NOMO-1 (cell line): ENCODE data around the gene TBL2.
"Not testable (repeated sequence)": the region's sequence is repeated elsewhere in the genome, so short reads cannot be mapped to it uniquely, and the experiment has no call there.

ENCODE experiments used
- DNase-seq, 2 experiments: peaks; one replicate each; lab custom pipeline; 2025; ENCODE audit not compliant: unreplicated experiment in 2 of 2; lab: John Stamatoyannopoulos, UW

The TBL2 gene, protein sequence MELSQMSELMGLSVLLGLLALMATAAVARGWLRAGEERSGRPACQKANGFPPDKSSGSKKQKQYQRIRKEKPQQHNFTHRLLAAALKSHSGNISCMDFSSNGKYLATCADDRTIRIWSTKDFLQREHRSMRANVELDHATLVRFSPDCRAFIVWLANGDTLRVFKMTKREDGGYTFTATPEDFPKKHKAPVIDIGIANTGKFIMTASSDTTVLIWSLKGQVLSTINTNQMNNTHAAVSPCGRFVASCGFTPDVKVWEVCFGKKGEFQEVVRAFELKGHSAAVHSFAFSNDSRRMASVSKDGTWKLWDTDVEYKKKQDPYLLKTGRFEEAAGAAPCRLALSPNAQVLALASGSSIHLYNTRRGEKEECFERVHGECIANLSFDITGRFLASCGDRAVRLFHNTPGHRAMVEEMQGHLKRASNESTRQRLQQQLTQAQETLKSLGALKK

DNA sequence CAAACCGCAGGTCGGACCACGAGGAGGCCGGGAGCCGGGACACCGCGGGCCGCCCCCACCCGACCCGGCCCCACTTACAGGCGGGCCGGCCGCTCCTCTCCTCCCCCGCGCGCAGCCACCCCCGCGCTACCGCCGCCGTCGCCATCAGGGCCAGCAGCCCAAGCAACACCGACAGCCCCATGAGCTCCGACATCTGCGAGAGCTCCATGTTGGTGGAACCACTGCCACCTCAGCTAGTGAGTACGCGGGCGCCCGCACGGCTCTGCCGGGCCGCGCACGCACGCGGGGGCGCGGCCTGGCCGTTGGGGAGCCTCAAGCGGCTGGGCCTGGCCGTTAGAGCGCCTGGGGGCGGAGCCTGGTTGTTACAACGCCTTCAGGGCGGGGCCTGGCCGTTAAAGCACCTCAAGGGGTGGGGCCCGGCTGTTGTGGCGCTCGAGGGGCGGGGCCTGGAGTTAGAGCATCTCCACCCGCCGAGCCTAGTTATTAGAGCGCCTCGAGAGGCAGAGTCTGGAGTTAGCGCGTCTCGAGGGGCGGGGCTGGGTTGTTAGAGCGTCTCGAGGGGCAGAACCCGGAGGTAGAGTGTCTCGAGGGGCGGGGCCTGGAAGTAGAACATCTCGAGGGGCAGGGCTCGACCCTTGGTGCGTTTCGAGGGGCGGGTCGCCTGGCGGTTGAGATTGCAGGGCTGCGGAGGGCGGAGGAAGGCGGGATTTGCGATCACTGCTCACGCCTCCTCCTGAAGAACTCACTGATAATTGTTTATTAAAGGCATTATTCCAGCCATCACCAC is at the start of gene TBL2:
TSS of gene TBL2 (minus strand) at position 238 of the 787 bp plus-strand sequence. CDS start at position 208, 30 bp downstream.
- DNase-seq = peak; percentile 100

DNA sequence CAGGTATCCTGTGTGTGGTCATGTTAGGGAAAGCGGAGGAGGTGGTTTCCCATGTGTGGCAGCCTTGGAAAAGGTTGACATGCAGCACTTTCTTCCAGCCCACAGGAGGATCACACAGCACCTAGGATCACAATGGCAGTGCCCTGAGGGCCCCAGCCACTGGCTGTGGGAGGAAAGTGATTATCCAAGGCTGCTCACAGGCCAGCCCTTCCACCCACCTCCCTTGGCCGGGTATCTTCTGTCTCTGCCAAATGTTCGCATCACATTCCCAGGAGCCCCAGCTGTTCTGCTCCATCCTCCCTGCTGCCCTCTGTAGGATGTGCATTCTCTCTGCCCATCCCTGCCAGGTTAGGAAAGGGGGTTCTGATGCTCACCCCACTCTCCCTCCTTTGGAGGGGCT is 48.4 kb upstream of the TBL2 start:
- DNase-seq = no peak

DNA sequence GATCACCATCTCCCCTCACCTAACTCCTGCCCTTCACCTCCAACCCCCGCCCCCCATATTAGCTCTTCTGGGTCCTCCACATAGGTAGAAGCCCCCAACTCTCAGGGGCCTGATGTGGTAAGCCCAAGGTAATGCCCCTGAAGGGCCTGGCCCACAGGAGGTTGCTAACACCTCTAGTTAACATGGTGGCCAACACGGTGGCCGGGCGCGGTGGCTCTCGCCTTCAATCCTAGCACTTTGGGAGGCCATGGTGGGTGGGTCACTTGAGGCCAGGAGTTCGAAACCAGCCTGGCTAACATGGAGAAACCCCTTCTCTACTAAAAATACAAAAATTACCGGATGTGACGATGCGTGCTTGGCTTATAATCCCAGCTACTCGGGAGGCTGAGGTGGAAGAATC is 46.9 kb upstream of the TBL2 start:
- no peak for DNase-seq

DNA sequence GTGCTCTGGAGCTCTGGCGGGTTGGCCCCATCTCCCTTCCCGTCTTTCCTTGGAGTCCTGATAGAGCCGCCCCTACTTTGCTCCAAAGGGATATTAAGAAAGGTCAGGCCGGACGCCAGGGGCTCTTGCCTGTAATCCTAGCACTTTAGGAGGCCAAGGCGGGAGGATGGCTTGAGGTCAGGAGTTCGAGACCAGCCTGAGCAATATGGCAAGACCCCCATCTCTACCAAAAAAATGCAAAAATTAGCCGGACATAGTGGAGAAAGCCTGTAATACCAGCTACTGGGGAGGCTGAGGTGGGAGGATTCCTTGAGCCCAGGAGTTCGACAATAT is 46.3 kb upstream of the TBL2 start:
- no peak for DNase-seq

DNA sequence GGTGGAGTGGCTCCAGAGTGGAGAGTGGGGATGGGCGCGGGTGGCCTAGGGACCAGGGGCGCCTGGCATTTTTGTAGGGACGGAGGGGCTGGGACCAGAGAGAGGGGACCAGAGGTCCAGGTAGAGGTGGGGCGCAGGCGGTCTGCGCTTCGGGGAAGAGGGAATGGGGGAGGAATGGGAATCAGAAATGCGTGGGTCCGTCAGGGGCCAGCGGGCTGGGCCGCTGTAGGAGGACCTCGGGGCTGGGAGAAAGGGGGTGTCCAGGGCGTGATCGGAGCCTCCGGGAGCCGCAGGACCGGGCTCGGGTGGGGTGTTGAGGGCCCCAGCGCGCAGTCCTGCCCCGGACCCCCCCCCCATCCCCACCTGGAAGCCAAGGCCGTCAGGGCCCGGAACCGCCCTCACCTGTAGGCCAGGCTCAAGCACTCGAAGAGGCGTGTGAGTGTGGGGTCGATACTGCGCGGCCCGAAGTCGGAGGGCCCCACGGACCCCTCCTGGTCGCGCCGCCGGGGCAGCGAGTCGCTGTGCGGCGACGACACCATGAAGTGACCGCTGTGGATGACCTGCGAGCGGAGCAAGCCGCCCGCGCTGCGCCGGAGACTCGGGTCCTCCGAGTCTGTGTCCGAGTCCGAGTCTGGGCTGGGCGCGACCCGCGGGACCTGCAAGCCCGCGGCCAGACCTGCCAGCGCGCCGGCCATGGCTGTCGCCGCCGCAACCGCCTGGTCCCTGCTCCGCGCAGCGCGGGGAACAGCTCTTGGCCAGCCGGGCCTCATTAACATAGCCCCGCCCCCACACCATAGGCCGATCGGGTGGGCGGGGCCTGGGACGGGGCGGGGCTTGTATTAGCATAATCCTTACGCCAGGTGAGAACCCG is 45.7 kb upstream of the TBL2 start, which contains the start of gene MLXIPL:
TSS of gene MLXIPL (minus strand) at position 725 of the 871 bp plus-strand sequence. CDS start at position 695, 30 bp downstream.
- DNase-seq = no peak

DNA sequence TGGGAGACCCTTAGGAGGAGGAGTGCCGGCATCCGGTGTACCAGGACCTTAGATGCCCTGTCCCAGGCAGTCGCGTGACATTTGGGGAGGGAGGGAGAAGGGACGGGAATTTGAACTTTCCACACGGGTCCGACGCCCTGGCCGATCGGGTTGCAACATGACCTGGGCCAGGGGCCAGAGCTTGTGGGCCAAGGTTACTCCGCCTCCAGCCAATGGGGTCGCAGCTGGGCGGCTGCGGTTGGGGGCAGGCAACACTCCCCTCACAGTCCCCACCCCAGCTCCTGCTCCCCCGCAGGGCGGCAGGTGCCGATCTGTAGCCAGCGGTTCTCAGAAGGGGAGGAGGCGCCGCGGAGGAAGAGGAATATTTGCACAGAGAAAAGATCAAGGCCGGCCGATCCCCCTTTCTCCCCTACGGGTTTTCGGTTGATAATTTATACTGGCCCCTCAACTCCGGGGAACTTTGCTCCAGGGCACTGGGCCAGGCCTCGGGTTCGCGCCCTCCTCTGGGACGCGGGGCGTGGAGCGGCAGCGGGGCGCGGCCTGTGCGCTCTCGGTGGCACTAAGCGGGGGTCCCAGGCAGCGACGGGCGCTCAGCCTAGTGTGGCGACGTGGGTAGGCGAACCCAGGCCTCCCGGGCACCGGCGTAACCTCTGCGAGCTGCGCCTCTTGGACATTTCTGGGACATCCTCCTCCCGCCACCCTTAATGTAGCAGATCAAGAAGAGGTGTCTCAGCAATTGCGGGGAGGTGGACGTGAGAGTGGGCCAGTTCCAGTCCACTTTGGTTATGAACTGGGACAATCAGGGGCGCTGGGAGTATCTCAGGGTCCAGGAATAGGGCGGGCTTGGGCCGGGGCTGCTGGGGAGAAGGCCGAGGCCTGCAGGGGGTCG is 44.8 kb upstream of the TBL2 start:
- no peak for DNase-seq

DNA sequence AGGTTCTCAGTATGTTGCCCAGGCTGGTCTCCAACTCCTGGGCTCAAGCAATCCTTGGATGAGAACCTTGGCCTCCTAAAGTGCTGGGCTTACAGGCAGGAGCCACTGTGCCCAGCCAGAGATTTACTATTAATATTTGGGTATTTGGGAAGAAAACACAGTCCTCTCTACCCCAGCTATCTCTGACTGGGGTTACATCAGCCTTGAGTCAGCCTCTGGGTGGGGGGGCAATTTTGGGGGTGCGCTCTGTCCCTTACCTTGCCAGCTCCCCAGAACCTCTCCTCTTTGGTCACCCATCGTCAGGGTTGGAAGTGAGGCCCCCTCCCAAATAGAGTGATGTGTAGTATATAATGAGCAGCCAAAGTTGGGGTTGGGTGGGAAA is 44.1 kb upstream of the TBL2 start:
- no peak for DNase-seq

DNA sequence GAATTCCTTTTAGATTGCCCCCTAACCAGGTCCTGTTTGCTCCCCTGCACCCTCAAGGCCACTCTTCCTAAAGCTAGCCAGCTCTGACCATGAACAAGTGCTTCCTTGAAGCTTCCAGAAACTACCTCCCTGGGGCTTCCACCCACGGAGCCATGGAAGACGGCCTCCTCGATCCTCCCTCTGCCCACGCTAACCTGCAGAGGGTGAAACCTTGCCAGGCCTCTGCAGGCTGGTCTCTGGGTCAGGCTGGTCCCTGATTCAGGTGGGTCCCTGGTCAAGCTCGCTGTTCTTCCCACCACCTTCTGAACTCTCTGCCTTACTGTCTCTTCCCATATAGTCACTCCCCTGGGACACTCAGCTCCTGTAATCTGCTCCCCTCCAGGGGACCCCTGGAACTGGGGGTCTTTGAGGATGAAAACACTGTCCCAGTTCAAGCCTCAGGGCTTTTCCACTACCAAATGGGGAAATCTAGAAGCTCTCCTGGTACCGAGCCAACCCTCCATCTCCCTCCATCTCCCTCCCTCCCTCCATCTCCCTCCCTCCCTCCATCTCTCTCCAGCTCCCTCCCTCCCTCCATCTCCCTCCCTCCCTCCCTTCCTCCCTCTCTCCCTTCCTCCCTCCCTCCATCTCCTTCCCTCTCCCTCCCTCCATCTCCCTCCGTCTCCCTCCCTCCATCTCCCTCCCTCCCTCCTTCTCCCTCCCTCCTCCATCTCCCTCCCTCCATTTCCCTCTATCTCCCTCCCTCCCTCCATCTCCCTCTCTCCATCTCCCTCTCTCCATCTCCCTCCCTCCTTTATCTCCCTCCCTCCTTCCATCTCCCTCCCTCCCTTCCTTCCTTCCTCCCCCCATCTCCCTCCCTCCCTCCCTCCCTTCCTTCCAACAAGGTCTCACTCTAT is 43.0 kb upstream of the TBL2 start:
- no peak for DNase-seq

DNA sequence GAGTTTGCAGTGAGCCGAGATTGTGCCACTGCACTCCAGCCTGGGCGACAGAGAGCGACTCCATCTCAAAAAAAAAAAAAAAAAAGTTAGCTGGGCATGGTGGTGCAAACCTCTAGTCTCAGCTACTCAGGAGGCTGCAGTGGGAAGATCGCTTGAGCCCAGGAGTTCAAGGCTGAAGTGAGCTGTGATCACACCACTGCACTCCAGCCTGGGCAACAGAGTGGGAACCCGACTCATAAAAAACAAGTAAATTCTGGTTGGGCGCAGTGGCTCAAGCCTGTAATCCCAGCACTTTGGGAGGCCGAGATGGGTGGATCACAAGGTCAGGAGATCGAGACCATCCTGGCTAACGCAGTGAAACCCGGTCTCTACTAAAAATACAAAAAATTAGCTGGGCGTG is 41.0 kb upstream of the TBL2 start:
- DNase-seq = not testable (repeated sequence)

DNA sequence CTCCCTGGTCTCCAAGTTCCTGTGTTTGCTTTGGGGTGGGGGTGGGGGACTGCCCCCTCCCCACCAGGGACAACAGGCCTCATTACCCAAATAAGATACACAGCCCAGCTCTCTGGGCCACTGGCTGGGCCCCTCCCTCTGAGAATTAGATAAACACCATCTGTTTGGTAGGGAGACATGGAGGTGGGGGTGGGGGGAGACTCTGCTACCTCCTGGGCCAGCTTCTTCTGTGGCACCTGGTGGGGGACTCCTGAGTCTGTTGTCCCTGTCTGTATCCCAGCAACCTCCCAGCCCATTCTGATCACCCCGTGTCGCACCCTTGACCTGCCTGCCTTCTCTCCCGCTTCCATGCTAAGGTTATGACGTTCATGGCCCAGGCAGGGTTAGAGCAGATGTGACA is 40.2 kb upstream of the TBL2 start:
- DNase-seq = no peak

DNA sequence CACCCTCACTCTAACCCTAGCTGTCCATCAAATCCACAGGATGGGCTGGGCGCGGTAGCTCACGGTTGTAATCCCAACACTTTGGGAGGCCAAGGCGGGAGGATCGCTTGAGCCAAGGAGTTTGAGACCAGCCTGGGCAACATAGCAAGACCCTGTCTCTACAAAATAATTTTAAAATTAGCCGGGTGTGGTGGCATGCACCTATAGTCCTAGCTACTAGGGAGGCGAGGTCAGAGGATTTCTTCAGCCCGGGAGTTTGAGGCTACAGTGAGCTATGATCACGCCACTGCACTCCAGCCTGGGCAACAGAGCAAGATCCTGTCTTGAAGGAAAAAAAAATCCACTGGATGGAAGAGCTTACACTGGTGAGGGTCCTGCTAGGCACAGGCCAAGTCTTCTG is 39.1 kb upstream of the TBL2 start:
- DNase-seq = not testable (repeated sequence)

DNA sequence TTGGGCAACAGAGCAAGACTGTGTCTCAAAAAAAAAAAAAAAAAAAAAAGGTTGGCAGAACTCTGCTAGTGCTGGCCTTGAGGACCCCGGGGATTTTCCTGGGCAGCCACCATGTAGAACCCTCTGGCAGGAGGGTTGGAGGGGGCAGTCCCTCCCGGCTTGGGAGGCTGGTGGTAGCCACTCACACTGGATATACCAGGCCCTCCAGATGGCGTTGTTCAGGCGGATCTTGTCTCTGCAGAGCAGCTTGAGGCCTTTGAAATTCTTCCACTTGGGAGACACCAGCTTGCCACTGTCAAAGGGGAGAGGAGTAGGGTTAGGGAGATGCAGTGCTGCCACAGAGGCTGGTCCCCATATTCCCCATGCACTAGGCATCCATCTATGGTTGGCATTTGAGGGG is 37.5 kb upstream of the TBL2 start:
- no peak for DNase-seq

DNA sequence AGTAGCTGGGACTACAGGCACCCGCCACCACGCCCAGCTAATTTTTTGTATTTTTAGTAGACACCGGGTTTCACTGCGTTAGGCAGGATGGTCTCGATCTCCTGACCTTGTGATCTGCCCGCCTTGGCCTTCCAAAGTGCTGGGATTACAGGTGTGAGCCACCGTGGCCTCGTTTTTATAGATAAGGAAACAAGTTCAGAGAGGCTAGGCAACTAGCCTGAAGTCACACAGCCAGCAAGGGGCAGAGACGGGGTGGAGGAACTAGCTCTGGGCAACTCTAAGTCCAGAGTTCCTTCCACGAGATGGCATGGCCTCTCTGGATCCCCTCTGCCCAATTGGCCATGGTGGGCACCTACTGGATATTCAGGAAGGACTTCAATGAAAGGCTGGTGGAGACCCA is 36.6 kb upstream of the TBL2 start:
- DNase-seq = not testable (repeated sequence)

DNA sequence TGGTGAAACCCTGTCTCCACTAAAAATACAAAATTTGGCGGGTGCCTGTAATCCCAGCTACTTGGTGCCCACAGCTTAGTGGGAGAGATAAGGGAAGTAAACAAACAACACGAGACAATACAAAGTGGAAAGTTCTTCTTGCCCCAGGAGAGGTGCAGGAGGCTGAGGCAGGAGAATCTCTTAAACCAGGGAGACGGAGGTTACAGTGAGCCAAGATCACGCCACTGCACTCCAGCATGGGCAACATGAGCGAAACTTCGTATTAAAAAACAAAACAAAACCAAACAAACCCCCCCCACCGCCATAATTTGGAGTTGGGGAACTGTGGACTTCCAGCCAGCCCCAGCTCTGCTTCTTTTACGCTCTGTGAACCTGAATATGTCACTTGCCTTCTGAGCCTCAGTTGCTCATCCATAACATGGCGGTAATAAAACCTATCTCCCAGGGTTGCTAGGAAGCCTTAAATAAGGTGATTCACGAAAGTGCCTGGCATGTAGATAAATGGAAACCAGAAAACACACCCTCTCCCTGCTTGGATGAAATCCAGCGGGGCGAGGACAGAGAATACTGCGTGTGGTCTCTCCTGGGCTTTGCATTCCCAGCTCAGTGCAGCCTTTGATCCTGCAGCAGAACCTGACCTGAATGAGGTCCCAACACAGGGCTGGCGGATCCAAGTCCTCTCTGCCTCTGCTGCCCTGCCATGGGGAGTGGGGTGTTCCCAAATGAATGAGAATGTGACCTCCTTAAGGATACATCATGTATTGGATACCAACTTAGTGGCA is 35.8 kb upstream of the TBL2 start:
- no peak for DNase-seq

DNA sequence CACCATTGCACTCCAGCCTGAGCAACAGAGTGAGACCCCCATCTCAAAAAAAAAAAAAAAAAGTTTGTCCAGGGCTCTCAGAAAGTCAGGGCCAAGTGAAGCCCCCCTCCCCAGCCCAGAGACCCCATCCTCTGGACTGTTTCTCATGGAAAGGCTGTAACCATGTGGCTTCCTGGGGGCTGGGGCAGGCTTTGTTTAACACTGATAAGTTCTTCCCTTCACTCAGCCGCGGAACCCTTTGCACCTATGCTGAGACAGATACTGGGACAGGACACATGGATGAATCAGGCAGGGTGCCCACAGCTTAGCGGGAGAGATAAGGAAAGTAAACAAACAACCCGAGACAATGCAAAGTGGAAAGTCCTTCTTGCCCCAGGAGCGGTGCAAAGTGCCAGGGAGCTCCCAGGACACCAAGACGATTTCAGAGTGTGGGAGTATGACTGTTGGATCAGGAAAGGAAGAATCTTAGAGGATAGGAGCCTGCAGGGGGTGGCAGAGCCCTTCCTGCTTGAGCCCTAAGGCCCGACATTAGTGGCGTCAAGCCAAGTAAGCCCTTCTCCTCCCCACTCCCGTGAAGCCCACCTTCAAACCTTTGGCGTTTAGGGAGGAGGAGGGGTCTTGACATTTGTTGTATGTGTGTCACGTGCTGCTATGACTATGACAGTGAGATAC is 34.4 kb upstream of the TBL2 start:
- no peak for DNase-seq

DNA sequence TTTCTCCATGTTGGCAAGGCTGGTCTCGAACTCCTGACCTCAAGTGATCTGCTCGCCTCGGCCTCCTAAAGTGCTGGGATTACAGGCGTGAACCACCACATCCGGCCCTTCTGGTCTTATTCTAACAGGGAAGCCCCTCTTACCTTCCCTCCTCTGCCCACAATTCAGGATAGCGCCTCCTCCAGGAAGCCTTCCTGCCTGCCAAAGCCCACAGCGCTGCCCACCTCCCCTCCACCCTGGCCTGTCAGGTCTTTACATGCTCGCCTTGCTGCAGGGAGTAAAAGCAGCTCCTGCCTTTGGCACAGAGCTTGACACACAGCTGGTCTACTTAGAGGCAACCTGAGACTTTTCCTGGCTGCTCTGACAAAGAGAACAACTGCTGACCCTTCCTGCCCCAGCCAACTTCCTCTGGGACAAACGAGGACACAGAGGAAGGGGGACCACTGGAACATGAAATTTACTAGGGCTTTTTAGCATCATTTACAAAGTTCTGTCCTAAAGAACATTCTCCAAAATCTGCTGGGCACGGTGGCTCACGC is 32.7 kb upstream of the TBL2 start:
- DNase-seq = no peak

DNA sequence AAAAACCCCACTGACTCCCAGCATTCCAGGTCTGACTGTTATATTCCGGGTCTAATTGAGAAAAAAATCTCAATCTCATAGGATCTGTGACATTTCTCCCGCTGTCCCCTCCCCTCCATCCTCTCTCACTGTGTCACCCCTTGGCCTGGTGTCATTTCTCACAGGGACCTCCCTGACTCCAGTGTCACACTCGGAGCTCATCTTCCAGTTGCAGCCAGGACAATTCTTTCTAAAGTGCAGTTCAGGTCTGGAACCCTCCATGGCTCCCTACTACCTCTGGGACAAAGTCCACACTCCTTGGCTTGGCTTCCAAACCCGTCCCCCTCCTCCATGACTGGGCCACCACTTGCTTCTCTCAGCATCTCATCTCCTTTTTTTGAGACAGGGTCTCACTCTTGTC is 31.7 kb upstream of the TBL2 start:
- no peak for DNase-seq

DNA sequence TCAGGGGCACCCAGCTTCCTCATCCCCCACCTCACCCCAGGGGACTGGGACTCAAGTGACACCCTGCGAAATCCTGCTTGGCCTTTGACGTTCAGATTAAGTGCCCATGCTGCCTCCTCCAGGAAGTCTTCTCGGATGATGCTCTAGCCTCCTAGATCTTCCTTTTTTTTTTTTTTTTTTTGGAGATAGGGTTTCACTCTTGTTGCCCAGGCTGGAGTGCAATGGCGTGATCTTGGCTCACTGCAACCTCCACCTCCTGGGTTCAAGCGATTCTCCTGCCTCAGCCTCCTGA is 29.3 kb upstream of the TBL2 start:
- DNase-seq = not testable (repeated sequence)
